Stimulated activated naive CD4-positive, alpha-beta T cell treated with Interleukin-2 at 50 U/mL for 16 hours (primary cell): ENCODE measurements around the gene PCSK4.
"Not testable (repeated sequence)": the region's sequence is repeated elsewhere in the genome, so short reads cannot be mapped to it uniquely, and the experiment has no call there.

Source experiments
- DNase-seq: peaks from one replicate; lab custom pipeline; 2025; lab: John Stamatoyannopoulos, UW

PCSK4 gene

DNA sequence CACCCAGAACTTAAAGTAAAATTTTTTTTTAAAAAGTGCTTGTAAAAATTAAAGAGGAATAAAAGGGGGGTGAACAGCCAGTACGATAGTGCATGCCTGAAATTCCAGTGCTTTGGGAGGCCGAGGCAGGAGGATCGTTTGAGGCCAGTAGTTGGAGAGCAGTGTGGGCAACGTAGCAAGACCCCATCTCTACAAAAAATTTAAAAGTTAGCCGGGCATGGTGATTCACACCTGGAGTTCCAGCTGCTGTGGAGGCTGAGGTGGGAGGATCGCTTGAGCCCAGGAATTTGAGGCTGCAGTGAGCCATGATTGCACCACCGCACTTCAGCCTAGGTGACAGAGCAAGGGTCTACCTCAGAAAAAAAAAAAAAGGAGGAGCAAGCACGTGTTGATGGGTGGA lies 14.9 kb upstream of the PCSK4 start:
- DNase-seq, result no peak

DNA sequence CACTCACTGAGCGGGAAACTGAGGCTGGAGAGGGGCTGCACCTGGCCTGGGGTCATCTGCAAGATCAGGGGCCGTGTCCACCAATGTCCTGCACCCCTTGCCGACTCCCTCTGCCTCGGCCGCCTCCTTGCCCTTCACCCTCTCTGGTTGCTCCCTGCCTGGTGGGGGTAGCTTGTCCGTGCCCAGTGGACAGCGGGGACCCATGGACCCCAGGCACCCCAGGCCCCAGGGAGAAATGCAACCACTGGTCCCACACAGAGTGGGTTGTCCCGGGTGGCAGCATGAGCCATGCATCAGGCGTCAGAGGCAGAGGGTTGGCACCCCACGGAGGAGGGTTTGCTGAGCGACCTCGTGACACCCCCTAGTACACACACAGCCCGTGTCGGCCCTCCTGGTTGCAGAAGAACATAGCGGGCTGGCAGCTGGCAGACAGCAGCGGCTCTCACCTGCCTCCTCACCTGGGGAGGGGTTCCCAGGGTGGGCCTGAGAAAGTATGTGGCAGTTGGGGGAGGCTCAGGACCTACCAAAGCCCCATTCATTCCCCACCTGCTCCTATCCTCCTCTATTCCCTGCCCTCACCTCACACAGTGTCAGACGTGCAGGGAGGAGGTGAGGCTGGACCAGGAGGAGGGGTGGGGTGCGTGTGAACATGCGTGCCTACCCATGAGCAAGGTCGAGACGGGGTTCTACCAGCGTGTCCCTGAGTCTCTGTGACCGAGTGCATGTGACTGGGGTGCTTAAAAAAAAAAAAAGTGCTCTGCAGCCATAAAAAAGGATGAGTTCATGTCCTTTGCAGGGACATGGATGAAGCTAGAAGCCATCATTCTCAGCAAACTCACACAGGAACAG lies 14.0 kb upstream of the PCSK4 start:
- DNase-seq, result no peak

DNA sequence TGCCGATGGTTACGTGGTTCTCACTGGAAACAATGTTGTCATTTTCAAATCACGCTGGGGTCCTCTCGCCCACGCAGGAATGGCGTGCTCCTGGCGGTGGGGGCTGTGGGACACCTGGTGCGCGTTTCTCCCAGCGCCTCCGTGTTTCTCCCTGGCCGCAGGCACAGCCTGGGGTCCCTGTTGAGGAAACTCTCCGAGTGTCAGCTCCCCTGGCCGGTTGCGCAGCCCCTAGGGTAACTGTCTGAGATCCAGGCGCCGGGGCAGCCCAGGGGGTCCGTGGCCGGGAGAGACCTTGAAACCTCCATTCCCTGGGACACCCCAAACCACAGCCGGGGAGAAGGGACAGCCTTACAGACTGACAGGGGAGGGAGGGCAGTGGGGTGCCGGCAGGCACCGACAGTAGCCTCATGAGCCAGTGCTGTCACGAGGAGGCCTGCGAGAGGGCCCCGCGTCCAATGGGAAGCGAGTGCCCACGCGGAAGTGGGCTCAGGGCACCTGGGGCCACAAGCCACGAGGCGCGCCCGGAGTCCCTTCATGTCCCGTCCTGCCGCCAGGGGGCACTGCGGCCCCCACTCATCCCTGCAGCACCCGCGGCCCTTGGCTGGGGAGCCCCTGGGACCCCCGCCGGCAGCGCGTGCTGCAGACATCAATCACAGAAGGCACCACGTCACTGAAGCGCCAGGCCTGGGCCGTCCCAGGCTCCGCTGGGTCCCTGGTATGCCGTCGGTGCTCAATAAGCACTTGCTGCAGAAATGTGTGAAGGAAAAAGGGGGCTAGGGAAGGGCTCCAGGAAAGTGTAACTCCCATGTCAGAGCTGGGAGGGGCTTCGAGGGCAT lies 13.2 kb upstream of the PCSK4 start:
- peak; percentile 61 for DNase-seq

DNA sequence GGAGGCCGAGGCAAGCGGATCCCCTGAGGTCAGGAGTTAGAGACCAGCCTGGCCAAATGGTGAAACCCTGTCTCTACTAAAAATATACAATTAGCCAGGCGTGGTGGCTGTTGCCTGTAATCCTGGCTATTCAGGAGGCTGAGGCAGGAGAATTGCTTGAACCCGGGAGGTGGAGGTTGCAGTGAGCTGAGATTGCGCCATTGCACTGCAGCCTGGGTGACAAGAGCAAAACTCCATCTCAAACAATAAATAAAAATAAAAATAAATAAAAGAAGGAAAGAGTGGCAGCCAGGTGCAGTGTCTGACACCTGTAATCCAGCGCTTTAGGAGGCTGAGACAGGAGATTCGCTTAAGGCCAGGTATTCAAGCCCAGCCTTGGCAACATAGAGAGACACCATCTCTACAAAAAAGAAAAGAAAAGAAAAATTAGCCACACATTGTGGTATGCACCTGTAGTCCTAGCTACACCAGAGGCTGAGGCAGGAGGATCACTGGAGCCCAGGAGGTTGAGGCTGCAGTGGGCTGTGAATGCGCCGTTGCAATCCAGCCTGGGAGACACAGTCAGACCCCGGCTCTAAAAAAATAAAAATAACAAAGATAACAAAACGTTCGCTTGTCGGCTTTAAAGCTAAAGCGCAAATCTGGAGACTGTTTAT lies 12.4 kb upstream of the PCSK4 start:
- DNase-seq, result no peak

DNA sequence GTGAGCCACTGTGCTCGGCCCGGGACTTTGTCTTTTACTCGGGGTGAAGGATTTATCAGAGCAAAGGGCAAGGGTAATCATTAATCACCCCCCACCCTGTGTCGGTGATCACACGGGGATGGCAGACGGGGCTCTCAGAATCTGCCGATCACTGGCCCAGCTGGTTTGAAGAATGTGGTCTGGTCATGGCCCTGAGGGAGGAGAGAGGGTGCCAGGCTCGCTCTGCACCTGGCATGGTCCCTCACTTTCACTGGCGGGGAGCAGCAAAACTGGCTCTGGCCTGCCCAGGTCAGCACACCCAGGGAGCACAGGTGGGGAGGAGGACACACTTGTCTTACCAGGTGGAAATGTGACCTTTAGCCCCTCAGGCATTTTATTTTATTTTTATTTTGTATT lies 11.0 kb upstream of the PCSK4 start:
- DNase-seq, result no peak

DNA sequence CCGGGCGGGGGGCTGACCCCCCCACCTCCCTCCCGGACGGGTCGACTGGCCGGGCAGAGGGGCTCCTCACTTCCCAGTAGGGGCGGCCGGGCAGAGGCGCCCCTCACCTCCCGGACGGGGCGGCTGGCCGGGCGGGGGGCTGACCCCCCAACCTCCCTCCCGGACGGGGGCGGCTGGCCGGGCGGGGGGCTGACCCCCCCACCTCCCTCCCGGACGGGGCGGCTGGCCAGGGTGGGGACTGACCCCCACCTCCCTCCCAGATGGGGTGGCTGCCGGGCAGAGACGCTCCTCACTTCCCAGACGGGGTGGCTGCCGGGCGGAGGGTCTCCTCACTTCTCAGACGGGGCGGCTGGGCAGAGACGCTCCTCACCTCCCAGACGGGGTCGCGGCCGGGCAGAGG lies 9.1 kb upstream of the PCSK4 start:
- DNase-seq, result not testable (repeated sequence)

DNA sequence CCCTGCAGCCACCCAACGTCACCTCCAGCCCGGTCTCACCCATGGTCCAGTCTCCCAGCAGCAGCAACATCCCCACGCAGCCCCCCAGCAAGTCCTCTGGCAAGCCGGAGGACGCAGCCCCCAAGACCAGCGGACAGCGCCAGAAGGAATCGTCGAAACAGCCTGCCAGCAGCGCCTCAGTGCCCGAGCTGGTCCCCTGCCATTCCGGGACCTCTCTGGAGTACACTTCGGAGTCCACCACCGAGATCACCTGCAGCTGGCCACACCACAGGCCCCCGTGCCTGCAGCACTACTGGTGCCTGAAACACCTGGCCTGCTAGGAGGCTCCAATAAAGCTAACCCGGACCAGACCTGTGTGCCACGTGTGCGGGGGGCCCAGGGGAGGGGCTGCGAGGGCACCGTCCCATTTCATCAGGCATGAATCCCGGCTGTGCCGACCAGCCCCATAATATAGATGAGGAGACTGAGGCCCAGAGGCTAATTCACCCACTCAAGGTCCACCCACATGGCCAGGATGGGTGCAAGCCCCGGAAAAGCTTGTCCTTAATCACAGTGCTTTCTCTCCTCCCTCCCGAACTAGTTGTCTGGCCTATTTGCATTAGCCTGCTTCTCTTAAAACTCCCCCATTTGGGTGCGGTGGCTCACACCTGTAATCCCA lies 7.6 kb upstream of the PCSK4 start:
- no peak for DNase-seq

DNA sequence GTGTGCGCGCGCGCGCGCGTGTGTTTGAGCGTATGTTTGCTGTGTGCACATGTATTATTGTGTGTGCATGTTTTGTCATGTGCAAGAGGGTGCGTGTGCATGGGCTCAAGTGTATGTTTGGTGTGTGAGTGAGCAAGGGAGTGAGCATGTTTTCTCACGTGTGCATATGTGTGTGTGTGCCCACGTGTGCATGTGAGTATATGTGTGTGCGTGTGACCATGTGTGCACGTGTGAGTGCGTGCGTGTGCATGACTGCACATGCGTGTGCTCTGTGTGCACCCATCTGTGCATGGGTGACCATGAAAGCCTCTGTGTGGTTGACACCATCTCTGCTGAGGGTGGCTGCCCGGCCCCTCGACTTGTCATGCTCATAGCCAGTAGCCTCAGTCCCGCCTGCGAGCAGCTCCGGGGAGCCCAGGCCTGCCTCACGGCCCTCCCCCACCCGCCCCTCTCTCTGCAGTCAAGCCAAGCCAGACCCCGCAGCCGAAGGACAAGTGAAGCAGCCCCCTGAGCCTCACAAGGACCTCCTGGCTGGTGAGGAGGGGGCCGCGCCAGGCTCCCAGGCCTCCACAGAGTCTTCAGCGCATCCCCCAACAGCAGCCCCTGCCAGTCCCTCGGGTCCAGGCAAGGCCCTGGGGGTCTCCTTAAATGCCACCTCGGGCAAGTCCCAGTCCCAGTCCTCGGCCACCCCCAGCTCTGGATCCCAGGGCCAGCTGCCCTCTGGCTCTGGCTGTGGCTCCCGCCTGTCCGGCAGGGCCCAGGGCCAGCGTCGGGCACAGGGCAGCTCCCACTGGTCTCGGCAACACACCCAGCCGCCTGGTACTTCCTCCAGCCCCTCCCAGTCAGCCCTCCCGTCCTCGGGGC lies 6.8 kb upstream of the PCSK4 start:
- DNase-seq, result no peak

DNA sequence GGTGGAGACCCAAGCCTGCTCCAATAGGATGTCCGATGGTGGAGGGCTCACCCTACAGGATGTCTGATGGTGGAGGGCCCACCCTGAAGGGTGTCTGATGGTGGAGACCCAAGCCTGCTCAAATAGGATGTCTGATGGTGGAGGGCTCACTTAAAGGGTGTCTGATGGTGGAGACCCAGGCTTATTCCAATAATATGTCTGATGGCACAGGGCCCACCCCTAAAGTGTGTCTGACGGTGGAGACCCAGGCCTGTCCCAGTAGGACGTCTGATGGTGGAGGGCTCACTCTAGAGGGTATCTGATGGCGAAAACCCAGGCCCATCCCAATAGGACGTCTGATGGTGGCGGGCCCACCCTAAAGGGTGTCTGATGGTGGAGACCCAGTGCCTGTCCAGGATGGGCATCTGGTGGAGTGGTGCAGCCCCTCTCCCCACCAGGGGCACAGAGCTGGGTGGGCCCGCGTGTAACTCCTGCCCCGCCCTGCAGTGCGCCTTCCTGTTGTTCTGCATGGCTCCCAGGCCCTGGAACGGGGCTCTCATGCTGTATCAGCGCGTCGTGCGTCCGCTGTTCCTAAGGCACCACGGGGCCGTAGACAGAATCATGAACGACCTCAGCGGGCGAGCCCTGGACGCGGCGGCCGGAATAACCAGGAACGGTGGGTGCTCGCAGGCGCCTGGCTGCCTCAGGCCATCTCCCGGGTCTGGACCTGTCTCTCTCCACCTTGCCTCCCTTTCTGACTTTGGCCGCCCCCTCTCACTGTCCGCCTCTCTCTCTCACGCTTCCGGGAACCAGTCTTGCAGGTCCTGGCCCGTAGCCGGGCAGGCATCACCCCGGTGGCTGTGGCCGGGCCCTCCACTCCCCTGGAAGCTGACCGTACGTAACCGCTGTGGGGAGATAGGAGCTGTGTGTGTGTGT lies 5.9 kb upstream of the PCSK4 start:
- no peak for DNase-seq

DNA sequence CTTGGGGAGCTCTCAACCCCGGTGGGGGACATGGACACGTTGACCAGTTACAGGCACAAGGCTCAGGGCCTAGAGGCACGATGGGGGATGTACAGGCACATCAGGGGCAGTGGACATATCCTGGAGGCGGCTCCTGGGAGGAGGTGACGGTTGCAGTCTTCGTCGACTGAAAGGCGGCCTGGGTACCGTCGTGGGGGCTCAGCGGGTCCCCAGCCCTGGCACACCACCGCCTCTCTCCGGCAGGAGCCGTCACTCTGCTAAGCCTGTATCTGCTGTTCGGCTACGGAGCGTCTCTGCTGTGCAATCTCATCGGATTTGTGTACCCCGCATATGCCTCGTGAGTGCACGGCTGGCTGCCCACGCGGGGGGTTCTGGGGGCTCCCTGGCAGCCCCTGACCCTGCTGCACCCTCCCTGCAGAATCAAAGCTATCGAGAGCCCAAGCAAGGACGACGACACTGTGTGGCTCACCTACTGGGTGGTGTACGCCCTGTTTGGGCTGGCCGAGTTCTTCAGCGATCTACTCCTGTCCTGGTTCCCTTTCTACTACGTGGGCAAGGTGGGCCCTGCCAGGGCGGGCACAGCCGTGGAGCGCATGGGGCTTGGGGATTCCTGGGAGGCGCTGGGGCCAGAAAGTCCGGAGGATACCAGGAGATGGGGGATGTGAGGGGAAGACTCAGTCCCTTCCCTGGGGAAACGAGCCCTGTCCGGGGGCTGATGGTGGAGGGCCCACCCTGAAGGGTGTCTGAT lies 5.1 kb upstream of the PCSK4 start:
- no peak for DNase-seq

DNA sequence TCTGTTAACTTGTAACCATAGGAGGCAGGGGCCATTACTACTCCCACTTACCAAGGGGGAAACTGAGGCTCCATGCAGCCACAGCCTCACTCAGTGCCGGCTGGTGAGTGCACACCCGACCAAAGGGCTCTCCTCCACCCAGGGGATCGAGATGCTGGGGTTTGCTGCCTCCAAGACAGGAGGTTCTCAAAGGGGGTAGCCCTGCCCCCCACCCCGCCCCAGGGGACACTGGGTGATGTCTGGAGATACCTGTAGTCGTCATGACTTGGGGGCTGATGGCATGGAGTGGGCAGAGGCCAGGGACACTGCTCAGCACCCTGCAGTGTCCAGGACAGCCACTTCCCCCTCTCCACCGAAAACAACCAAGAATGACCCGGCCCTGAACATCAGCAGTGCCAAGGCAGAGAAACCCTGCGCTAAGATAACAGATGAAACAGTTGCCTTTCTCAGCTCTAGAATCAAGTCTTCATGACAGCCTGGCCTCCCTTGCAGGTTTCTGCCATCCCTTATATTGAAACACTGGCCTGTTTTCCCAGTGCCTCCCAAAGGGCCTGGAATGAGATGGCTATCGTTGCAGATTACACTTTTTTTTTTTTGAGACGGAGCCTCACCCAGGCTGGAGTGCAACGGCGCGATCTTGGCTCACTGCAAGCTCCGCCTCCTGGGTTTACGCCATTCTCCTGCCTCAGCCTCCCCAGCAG lies 4.1 kb upstream of the PCSK4 start:
- DNase-seq, result no peak

DNA sequence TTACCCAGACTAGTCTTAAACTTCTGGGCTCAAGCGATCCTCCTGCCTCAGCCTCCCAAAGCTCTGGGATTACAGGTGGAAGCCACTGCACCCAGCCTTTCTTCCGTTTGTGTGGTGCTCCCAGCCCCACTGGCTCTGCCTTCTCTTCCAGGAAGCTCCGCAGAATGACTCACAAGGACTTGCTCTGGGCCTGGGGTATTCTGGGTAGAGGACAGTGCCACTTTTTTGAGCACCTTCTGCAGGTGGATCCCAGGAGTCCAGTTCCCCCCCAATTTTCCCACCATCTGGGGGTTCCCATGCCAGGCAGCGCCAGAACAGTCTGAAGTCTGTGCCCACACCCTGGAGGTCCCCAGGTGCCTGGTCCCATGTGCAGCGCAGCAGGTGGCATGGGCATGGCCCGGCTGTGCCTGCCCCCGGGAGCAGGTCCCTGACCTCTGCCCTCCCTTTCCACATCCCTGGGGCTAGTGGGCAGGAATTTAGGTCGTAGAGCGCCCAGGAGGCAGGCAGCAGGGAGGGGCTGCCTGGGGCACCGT lies 2.4 kb upstream of the PCSK4 start:
- DNase-seq, result no peak

DNA sequence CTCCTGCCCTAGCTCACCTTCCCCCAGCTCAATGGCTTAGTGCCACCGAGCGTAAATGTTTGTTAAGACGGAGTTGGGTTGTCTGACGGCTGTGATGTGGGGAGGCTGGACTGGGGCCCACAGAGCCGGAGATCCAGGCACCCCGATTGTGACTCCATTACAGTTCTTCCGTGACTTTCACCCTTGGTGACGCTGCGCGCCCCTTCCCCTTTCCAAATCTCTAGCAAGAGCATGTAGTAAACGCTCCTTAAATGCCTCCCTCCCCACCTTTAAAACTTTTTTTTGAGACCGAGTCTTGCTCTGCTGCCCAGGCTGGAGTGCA lies 1.7 kb upstream of the PCSK4 start:
- DNase-seq, result no peak

DNA sequence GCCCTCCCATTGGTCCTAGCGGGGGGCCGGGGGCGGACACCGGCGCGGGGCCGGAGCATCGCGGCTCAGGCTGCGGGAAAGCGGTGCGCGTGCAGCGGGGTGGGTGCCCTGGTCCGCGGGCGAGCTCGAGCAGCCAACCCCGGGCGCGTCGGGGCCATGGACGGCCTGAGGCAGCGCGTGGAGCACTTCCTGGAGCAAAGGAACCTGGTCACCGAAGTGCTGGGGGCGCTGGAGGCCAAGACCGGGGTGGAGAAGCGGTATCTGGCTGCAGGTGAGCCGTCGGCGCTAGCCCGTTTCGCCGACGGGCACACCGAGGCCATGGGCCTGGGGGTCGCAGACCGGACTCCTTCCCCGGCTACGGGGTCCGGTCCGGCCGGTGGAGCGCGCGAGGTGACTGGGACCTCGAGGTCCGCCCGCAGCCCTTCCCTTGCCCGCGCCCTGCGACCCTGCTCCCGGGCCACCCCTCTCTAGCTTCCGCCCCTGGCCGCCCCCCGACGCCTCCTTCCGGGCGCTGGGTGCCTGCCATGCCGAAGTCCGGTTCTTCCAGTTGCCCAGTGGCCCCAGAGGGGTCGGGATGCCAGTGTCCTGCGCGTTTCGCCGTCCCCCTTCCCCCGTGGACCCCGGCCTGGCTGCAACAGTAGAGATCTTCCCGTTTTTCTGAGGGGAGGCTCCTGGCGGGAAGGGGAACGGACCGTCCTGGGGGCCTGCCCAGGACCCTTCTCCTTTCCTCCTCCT lies 1.1 kb upstream of the PCSK4 start, which contains the start of gene REEP6:
REEP6 (plus strand) TSS at position 68 of the 735 bp plus-strand sequence; CDS start at position 157, 89 bp downstream.
- no peak for DNase-seq

DNA sequence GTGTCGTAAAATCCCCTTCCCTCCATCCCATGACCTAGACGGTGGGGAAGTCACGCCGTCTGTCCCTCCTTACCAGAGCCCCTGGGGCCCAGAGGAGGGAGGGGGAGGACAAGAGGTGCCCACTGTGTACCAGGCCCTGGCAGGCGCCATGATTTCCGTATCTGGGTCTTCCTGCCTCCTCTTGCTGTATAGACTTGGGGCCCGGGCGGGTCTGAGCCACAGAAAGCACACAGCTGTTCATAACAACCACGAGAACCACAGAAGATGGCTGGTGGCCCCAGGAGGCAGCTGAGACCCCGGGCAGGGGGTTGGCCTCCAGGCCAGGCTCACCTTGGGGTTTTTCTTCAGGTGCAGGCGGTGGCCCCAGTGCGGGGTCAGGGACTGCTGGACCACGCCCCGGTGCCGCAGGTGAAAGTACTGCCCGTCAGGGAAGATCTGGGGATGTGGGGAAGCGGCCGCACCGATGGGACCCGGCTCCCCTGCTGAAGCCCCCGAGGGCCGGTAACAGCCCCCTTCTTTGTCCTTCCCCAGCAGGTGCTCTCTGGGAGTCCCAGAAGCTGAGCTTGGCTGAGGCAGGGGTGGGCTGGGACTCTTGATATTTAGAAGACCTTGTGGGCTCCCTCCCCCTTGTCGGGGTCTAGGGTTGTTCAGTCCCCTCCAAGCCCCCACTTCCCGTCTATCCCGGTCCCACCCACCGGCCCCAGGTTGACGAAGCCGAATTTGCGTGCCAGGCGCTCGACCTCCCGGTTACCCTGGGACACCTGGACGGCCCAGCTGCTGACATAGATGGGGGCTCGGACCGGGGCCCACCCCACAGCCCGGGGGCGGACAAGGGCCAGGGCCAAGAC lies 463 bp downstream of the PCSK4 start:
- DNase-seq, result no peak

DNA sequence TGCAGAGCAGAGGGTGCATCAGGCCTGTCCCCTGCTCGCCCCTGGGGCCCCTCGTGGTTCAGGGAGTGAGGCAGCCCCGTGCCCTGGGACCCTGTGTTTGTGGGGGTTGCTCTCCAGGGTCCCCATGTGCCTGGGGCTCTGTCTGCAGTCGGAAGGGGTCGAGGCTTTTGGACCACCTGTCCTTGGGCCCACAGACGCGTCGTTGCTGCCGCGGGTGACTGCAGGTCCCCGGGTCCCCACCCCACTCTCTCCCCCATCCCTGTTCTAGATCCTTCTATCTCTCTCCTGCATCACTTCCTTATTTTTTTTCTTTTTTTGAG lies 1.9 kb downstream of the PCSK4 start:
- no peak for DNase-seq
